Prostate gland (tissue), 2 donors: Measurements from ENCODE around the gene VWA5B2. TPM values are rescaled to one million over a fixed set of nuclear protein-coding genes. Genes with fewer than 3 reads are reported as not detected.
A peak's percentile ranks its signal among the peaks of the same experiment; 100 is the strongest.

Experiments used
- DNase-seq: peaks from one replicate; pipeline ENCODE4 v3.0.0-alpha.2; 2019; ENCODE audit warnings: low spot score
- H3K27ac ChIP-seq, 2 donors: fragments of 200-600 bp; sonication (generic); 2 replicates each; pipeline ENCODE4 v1.5.1; 2017 to 2019
- H3K27me3 ChIP-seq: fragments of 200-600 bp; sonication (generic); replicated peaks from 2 replicates; pipeline ENCODE4 v1.5.1; 2019; ENCODE audit not compliant: insufficient read depth
- H3K36me3 ChIP-seq, 2 donors: fragments of 200-600 bp; sonication (generic); 1 replicate in 1 of 2; 2 replicates in 1 of 2; pipeline versions ENCODE4 v1.5.1 to v1.8.1; 2017 to 2019
- H3K4me1 ChIP-seq: fragments of 200-600 bp; sonication (generic); replicated peaks from 2 replicates; pipeline ENCODE4 v1.5.1; 2019
- H3K4me3 ChIP-seq, 2 donors: fragments of 200-600 bp; sonication (generic); 2 replicates each; pipeline ENCODE4 v1.5.1; 2017 to 2019
- H3K9me3 ChIP-seq: fragments of 200-600 bp; sonication (generic); 2 replicates; pipeline ENCODE4 v1.5.1; 2017
- CTCF ChIP-seq, 4 experiments: fragments of 200-600 bp in 2 of 4; fragments of 450-650 bp in 2 of 4; sonication (generic) in 2 of 4; IDR thresholded peaks; 1 replicate in 3 of 4; 2 replicates in 1 of 4; pipeline ENCODE4 v1.5.1; 2016 to 2019; ENCODE audit warnings: antibody characterized with exemption in 4 of 4, mild to moderate bottlenecking in 2 of 4, moderate library complexity in 2 of 4
- POLR2A ChIP-seq: fragments of 450-650 bp; IDR thresholded peaks from one replicate; pipeline ENCODE4 v1.6.1; 2016; ENCODE audit warnings: antibody characterized with exemption, mild to moderate bottlenecking
- POLR2AphosphoS5 ChIP-seq: sonication (generic); formaldehyde crosslinking; IDR thresholded peaks from one replicate; pipeline ENCODE4 v1.6.1; 2017; ENCODE audit warnings: antibody characterized with exemption
- WGBS: methylation state at CpG from one replicate; pipeline ENCODE4 v1.1.5; 2018; 5-methylcytosine and 5-hydroxymethylcytosine counted together
- intact Hi-C: fragments of 100-400 bp; cut with DNase I; formaldehyde crosslinking; loops from one replicate; pipeline ENCODE4 v1.14.2; 2022
- total RNA-seq, 2 donors: library from RNA; depleted of rRNA; stranded (reverse); fragments of >200 nt; gene quantifications; one replicate each; pipeline ENCODE4 v1.1.0, GENCODE V29; 2016

The VWA5B2 gene
- total RNA-seq, 2 donors from 2014 or later: 0.46 to 7.8 TPM

- H3K27me3 ChIP-seq: no peaks in the 10 kb centered on the region
- no peak for DNase-seq
- intact Hi-C loops: loop anchor here (5.0 kb wide), 1 partner anchor 92 kb away; no protein-coding TSS in a partner anchor
Measured at GRCh38 chr3:184239708-184240107, 10.3 kb downstream of the VWA5B2 start.

DNA sequence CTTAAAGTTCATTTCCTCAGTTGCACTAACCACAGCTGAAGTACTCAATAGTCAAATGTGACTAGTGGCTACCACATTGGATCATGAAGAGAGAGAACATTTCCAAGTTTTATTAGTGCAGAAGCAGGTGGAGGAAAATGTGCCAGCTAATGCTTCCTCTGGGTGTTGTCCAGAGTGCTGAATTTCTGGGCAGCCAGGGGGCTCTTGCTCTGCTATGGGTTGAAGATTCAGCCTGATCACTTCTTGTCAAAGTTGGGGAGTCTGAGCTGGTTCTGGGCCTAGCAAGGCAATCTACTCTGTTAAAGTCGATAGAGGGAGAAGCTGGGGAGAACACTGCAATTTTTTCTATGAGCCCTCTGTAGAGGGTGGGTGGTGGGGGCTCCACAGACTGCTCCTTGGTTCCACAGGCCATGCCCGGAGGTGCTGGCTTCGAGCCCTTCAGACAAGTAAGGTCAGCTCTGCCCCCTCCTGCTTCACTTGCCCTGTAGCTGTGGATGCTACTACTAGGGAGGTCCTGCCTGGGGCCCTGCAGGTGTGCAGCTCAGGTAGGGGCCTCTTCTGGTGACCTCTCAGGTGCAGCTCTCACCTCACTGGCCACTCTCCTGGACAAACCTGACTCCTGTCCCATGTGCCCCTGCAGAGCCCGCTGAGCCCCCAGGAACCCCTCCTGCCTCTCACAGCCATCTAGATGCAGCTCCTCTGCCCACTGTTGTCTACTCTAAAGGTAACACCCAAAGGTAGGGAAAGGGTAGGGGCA, 11.2 kb downstream of the VWA5B2 start:
- no peak for DNase-seq
- no peaks in the 10 kb centered on the region for H3K27me3 ChIP-seq
- TF ChIP-seq CTCF (IDR thresholded peaks at IDR 0.05) (no peak), POLR2AphosphoS5 (no peak), POLR2A (no peak)
- no peaks in the 10 kb centered on the region for H3K4me1 ChIP-seq
- H3K36me3 ChIP-seq: peaks cover 5 to 8% of the 10 kb centered on the region in 2 donors
- H3K9me3 ChIP-seq: no peaks in the 10 kb centered on the region
- H3K4me3 ChIP-seq: no peak overlapping the region
- intact Hi-C loops: loop anchor here (5.0 kb wide), 1 partner anchor 93 kb away; no protein-coding TSS in a partner anchor
- no peak overlapping the region for H3K27ac ChIP-seq
- 80% methylated on average over 4 of the region's 4 CpGs for WGBS

More at GRCh38 chr3:184239708-184240107, 10.3 kb downstream of the VWA5B2 start:
- Histone ChIP-seq H3K4me3 (no peak overlapping the region), H3K27ac (no peak overlapping the region), H3K36me3 (peaks cover 4 to 5% of the 10 kb centered on the region in 2 donors), H3K9me3 (no peaks in the 10 kb centered on the region), H3K4me1 (no peaks in the 10 kb centered on the region)
- 80% methylated on average over 7 of the region's 7 CpGs for WGBS
- TF ChIP-seq POLR2AphosphoS5 (no peak), CTCF (IDR thresholded peaks at IDR 0.05) (no peak), POLR2A (no peak)

GRCh38 chr3:184241141-184241446, 11.7 kb downstream of the VWA5B2 start:
- 28% methylated on average over 13 of the region's 17 CpGs for WGBS
- DNase-seq: no peak
- peaks cover 5 to 8% of the 10 kb centered on the region in 2 donors for H3K36me3 ChIP-seq
- no peaks in the 10 kb centered on the region for H3K4me1 ChIP-seq
- no peaks in the 10 kb centered on the region for H3K9me3 ChIP-seq
- intact Hi-C loops: loop anchor here (5.0 kb wide), 1 partner anchor 94 kb away; no protein-coding TSS in a partner anchor
- no peak overlapping the region for H3K4me3 ChIP-seq
- TF ChIP-seq CTCF (IDR thresholded peaks at IDR 0.05): no peak
- TF ChIP-seq POLR2A: no peak
- no peak for TF ChIP-seq POLR2AphosphoS5
- H3K27me3 ChIP-seq: no peaks in the 10 kb centered on the region
- no peak overlapping the region for H3K27ac ChIP-seq

- no peak overlapping the region for H3K4me3 ChIP-seq
- no peak overlapping the region for H3K27ac ChIP-seq
- TF ChIP-seq POLR2A (no peak), CTCF (IDR thresholded peaks at IDR 0.05) (peak in 3 of 4 experiments; percentile 35 to 72 (median 58)), POLR2AphosphoS5 (no peak)
- H3K9me3 ChIP-seq: no peaks in the 10 kb centered on the region
- 16% methylated on average over 45 of the region's 46 CpGs for WGBS
- DNase-seq: no peak
- H3K4me1 ChIP-seq: no peaks in the 10 kb centered on the region
- H3K27me3 ChIP-seq: no peaks in the 10 kb centered on the region
- H3K36me3 ChIP-seq: peaks cover 5 to 8% of the 10 kb centered on the region in 2 donors
- intact Hi-C loops: loop anchor here (5.0 kb wide), 1 partner anchor 94 kb away; no protein-coding TSS in a partner anchor
Measured at GRCh38 chr3:184241447-184242296, 12.3 kb downstream of the VWA5B2 start.
